Measurements from ENCODE around the gene BMPR1B.
"Not testable (repeated sequence)": the region's sequence is repeated elsewhere in the genome, so short reads cannot be mapped to it uniquely, and the experiment has no call there.

BMPR1B gene

DNA sequence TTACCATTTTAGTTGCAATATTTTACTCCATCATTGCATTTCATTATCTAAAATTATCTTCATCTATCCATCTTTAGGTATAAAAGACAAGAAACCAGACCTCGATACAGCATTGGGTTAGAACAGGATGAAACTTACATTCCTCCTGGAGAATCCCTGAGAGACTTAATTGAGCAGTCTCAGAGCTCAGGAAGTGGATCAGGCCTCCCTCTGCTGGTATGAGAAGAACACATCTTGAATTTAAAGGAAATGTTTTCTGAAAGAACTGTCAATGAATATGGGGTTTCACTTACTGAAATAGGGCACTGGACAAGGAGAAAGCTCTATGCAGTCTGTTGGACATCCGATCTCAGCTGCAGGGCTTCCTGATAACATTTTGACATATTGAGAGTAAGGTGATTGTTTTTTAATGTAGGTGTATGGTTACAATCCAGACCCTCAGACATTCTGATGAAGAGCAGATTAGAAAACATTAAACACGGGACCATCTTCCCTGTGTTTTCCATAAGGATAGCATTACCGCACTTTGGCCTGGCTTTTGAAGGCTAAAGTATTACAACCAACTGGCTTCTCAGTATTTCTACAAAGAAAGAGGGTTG is 367.2 kb downstream of the BMPR1B start:
- Histone ChIP-seq H3K36me3 (ENCODE audit: control insufficient read depth, low read length) (no peaks in the 10 kb centered on the region), H4K20me1 (ENCODE audit: control insufficient read depth, insufficient read depth, low read depth, low read length) (no peaks in the 10 kb centered on the region), H3K4me1 (ENCODE audit: control insufficient read depth, low read length) (no peaks in the 10 kb centered on the region), H3K79me2 (ENCODE audit: control insufficient read depth, low read length) (no peaks in the 10 kb centered on the region), H3K9me2 (replicated peaks; ENCODE audit: control insufficient read depth, low read length) (no peaks in the 10 kb centered on the region), H3K4me2 (ENCODE audit: low read length) (no peak overlapping the region), H3K9me3 (ENCODE audit: control insufficient read depth, insufficient read depth, low read length) (no peaks in the 10 kb centered on the region), H3K27me3 (ENCODE audit: control insufficient read depth, low read length) (no peaks in the 10 kb centered on the region), H3F3A (ENCODE audit: control insufficient read depth, insufficient read depth) (no peaks in the 10 kb centered on the region), H3K27ac (ENCODE audit: low read depth, low read length) (no peak overlapping the region), H3K4me3 (ENCODE audit: low read length) (no peak overlapping the region)
- TF ChIP-seq, protein P1, sequence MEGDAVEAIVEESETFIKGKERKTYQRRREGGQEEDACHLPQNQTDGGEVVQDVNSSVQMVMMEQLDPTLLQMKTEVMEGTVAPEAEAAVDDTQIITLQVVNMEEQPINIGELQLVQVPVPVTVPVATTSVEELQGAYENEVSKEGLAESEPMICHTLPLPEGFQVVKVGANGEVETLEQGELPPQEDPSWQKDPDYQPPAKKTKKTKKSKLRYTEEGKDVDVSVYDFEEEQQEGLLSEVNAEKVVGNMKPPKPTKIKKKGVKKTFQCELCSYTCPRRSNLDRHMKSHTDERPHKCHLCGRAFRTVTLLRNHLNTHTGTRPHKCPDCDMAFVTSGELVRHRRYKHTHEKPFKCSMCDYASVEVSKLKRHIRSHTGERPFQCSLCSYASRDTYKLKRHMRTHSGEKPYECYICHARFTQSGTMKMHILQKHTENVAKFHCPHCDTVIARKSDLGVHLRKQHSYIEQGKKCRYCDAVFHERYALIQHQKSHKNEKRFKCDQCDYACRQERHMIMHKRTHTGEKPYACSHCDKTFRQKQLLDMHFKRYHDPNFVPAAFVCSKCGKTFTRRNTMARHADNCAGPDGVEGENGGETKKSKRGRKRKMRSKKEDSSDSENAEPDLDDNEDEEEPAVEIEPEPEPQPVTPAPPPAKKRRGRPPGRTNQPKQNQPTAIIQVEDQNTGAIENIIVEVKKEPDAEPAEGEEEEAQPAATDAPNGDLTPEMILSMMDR (IDR thresholded peaks at IDR 0.05; ENCODE audit: low read depth, low read length, poor library complexity, severe bottlenecking): peak; percentile 29
- TF ChIP-seq EZH2phosphoT487 (IDR thresholded peaks at IDR 0.05; ENCODE audit: borderline replicate concordance, low read length): no peak

DNA sequence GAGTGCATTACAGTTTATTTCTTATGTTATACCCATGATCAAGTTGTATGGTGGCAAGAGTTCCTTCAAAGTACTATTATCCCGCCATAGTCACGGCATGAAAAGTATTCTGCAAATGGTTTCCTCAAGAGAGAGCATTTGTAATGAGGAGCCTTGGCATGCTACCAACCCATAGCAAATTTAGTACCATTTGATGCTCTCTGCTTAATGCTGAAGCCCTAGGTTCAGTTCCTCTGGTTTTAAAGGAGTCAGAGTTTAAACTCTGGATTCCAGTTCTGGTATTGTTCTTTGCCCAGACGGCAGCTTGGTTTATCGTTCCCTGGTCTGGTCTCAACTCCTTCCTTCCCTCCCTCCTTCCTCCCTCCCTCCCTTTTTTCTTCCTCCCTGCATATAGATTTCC is 371.3 kb downstream of the BMPR1B start:
- no peaks in the 10 kb centered on the region for H3K36me3 ChIP-seq (ENCODE audit: control insufficient read depth, low read length)
- H3K27ac ChIP-seq (ENCODE audit: low read depth, low read length): no peak overlapping the region
- H3K9me3 ChIP-seq (ENCODE audit: control insufficient read depth, insufficient read depth, low read length): no peaks in the 10 kb centered on the region
- H3K9me2 ChIP-seq (replicated peaks; ENCODE audit: control insufficient read depth, low read length): no peaks in the 10 kb centered on the region
- H4K20me1 ChIP-seq (ENCODE audit: control insufficient read depth, insufficient read depth, low read depth, low read length): no peaks in the 10 kb centered on the region
- no peaks in the 10 kb centered on the region for H3F3A ChIP-seq (ENCODE audit: control insufficient read depth, insufficient read depth)
- no peak for TF ChIP-seq EZH2phosphoT487 (IDR thresholded peaks at IDR 0.05; ENCODE audit: borderline replicate concordance, low read length)
- TF ChIP-seq, protein P1 (IDR thresholded peaks at IDR 0.05; ENCODE audit: low read depth, low read length, poor library complexity, severe bottlenecking): no peak
- no peak overlapping the region for H3K4me3 ChIP-seq (ENCODE audit: low read length)
- no peaks in the 10 kb centered on the region for H3K4me1 ChIP-seq (ENCODE audit: control insufficient read depth, low read length)
- no peaks in the 10 kb centered on the region for H3K79me2 ChIP-seq (ENCODE audit: control insufficient read depth, low read length)
- no peaks in the 10 kb centered on the region for H3K27me3 ChIP-seq (ENCODE audit: control insufficient read depth, low read length)
- no peak overlapping the region for H3K4me2 ChIP-seq (ENCODE audit: low read length)

DNA sequence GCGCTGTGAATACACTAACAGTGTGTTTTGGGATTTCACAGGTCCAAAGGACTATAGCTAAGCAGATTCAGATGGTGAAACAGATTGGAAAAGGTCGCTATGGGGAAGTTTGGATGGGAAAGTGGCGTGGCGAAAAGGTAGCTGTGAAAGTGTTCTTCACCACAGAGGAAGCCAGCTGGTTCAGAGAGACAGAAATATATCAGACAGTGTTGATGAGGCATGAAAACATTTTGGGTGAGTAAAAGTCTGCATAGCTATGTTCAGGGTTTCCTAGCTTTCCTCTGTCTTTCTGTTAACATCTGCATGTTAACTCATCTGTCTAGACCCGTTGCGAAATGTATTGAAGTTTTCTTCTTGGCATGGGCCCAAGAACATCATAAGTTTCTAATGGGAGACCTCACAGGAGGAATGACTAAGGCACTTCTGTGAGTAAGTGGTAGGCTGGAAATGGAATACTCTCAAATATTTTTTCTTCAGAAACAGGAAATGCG is 372.1 kb downstream of the BMPR1B start:
- Histone ChIP-seq H3K4me1 (ENCODE audit: control insufficient read depth, low read length) (no peaks in the 10 kb centered on the region), H4K20me1 (ENCODE audit: control insufficient read depth, insufficient read depth, low read depth, low read length) (no peaks in the 10 kb centered on the region), H3K4me3 (ENCODE audit: low read length) (no peak overlapping the region), H3K36me3 (ENCODE audit: control insufficient read depth, low read length) (no peaks in the 10 kb centered on the region), H3K9me2 (replicated peaks; ENCODE audit: control insufficient read depth, low read length) (no peaks in the 10 kb centered on the region), H3K27ac (ENCODE audit: low read depth, low read length) (no peak overlapping the region), H3K4me2 (ENCODE audit: low read length) (no peak overlapping the region), H3K79me2 (ENCODE audit: control insufficient read depth, low read length) (no peaks in the 10 kb centered on the region), H3K9me3 (ENCODE audit: control insufficient read depth, insufficient read depth, low read length) (no peaks in the 10 kb centered on the region), H3K27me3 (ENCODE audit: control insufficient read depth, low read length) (no peaks in the 10 kb centered on the region), H3F3A (ENCODE audit: control insufficient read depth, insufficient read depth) (no peaks in the 10 kb centered on the region)
- no peak for TF ChIP-seq EZH2phosphoT487 (IDR thresholded peaks at IDR 0.05; ENCODE audit: borderline replicate concordance, low read length)
- TF ChIP-seq, protein P1 (IDR thresholded peaks at IDR 0.05; ENCODE audit: low read depth, low read length, poor library complexity, severe bottlenecking): no peak

DNA sequence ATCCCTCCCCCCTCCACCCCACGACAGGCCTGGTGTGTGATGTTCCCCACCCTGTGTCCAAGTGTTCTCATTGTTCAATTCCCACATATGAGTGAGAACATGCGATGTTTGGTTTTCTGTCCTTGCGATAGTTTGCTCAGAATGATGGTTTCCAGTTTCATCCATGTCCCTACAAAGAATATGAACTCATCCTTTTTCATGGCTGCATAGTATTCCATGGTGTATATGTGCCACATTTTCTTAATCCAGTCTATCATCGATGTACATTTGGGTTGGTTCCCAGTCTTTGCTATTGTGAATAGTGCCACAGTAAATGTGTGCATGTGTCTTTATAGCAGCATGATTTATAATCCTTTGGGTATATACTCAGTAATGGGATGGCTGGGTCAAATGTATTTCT is 376.3 kb downstream of the BMPR1B start:
- H3K27ac ChIP-seq (ENCODE audit: low read depth, low read length); H3K4me3 ChIP-seq (ENCODE audit: low read length); H3F3A ChIP-seq (ENCODE audit: control insufficient read depth, insufficient read depth); H4K20me1 ChIP-seq (ENCODE audit: control insufficient read depth, insufficient read depth, low read depth, low read length); H3K27me3 ChIP-seq (ENCODE audit: control insufficient read depth, low read length); H3K9me2 ChIP-seq (replicated peaks; ENCODE audit: control insufficient read depth, low read length); H3K36me3 ChIP-seq (ENCODE audit: control insufficient read depth, low read length); H3K79me2 ChIP-seq (ENCODE audit: control insufficient read depth, low read length); H3K4me1 ChIP-seq (ENCODE audit: control insufficient read depth, low read length); H3K9me3 ChIP-seq (ENCODE audit: control insufficient read depth, insufficient read depth, low read length); H3K4me2 ChIP-seq (ENCODE audit: low read length): not testable (repeated sequence)

DNA sequence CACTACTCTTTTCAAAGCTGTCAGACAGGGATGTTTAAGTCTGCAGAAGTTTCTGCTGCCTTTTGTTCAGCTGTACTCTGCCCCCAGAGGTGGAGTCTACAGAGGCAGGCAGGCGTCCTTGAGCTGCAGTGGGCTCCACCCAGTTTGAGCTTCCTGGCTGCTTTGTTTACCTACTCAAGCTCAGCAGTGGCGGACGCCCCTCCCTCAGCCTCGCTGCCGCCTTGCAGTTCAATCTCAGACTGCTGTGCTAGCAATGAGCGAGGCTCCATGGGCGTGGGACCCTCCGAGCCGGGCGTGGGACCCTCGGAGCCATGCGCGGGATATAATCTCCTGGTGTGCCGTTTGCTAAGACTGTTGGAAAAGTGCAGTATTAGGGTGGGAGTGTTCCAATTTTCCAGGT is 381.7 kb downstream of the BMPR1B start:
- not testable (repeated sequence) for H3K9me3 ChIP-seq (ENCODE audit: control insufficient read depth, insufficient read depth, low read length); H3K4me2 ChIP-seq (ENCODE audit: low read length); H3K36me3 ChIP-seq (ENCODE audit: control insufficient read depth, low read length); H3K4me1 ChIP-seq (ENCODE audit: control insufficient read depth, low read length); H3K79me2 ChIP-seq (ENCODE audit: control insufficient read depth, low read length); H3K27me3 ChIP-seq (ENCODE audit: control insufficient read depth, low read length); H3K27ac ChIP-seq (ENCODE audit: low read depth, low read length); H3F3A ChIP-seq (ENCODE audit: control insufficient read depth, insufficient read depth); H3K4me3 ChIP-seq (ENCODE audit: low read length); H4K20me1 ChIP-seq (ENCODE audit: control insufficient read depth, insufficient read depth, low read depth, low read length); H3K9me2 ChIP-seq (replicated peaks; ENCODE audit: control insufficient read depth, low read length)

Measured in DOHH2 (cell line).